Upper lobe of left lung (tissue), 6 donors: ENCODE data around the gene TAS1R3. TPM values are rescaled to one million over a fixed set of nuclear protein-coding genes. Genes with fewer than 3 reads are reported as not detected.
A peak's percentile ranks its signal among the peaks of the same experiment; 100 is the strongest.

Source experiments
- ATAC-seq, 2 donors: fragments of 200-7000 bp; cut with Tn5 transposase; one replicate each; pipeline ENCODE4 v1.9.1; 2022; ENCODE audit warnings: mild to moderate bottlenecking in 2 of 2, moderate library complexity in 2 of 2; ENCODE audit not compliant: low FRiP score in 2 of 2
- DNase-seq, 2 donors: peaks; one replicate each; pipeline ENCODE4 v3.0.0-alpha.2; 2019 to 2020
- H3K27ac ChIP-seq, 4 donors: fragments of 200-600 bp; sonication (generic); one replicate each; pipeline ENCODE4 v1.5.1; 2016 to 2019
- H3K27me3 ChIP-seq, 4 donors: fragments of 200-600 bp; sonication (generic); one replicate each; pipeline ENCODE4 v1.5.1; 2017 to 2019
- H3K36me3 ChIP-seq, 4 donors: fragments of 200-600 bp; sonication (generic); one replicate each; pipeline ENCODE4 v1.5.1; 2016 to 2019
- H3K4me1 ChIP-seq, 4 donors: fragments of 200-600 bp; sonication (generic); one replicate each; pipeline ENCODE4 v1.5.1; 2018 to 2019
- H3K4me3 ChIP-seq, 4 donors: fragments of 200-600 bp; sonication (generic); one replicate each; pipeline ENCODE4 v1.5.1; 2017 to 2019; ENCODE audit warnings: mild to moderate bottlenecking in 2 of 4, moderate library complexity in 1 of 4
- H3K9me3 ChIP-seq, 4 donors: fragments of 200-600 bp; sonication (generic); one replicate each; pipeline ENCODE4 v1.5.1; 2018 to 2019
- EP300 ChIP-seq, 4 donors: sonication (generic); formaldehyde crosslinking; IDR thresholded peaks; one replicate each; pipeline ENCODE4 v1.5.1; 2017; ENCODE audit warnings: antibody characterized with exemption in 4 of 4, control low read depth in 2 of 4
- POLR2A ChIP-seq, 4 donors: fragments of 450-650 bp; IDR thresholded peaks; one replicate each; pipeline ENCODE4 v1.5.1; 2016 to 2017; ENCODE audit warnings: antibody characterized with exemption in 4 of 4, mild to moderate bottlenecking in 2 of 4
- POLR2AphosphoS5 ChIP-seq, 2 donors: sonication (generic); formaldehyde crosslinking; IDR thresholded peaks; one replicate each; pipeline ENCODE4 v1.5.1; 2017; ENCODE audit warnings: antibody characterized with exemption in 2 of 2
- WGBS, 2 donors: methylation state at CpG; one replicate each; pipeline ENCODE4 v1.1.5; 2017 to 2018; 5-methylcytosine and 5-hydroxymethylcytosine counted together
- total RNA-seq, 6 donors: library from RNA; depleted of rRNA in 4 of 6; stranded (reverse); fragments of >200 nt in 4 of 6; gene quantifications; one replicate each; pipeline versions ENCODE4 v1.1.0 to v1.2.1, GENCODE V29; 2016 to 2021
- TF ChIP-seq, protein P1 (sequence below), 6 experiments: fragments of 450-650 bp in 4 of 6; fragments of 200-600 bp in 2 of 6; sonication (generic) in 2 of 6; IDR thresholded peaks; one replicate each; pipeline ENCODE4 v1.5.1; 2016 to 2019; ENCODE audit warnings: antibody characterized with exemption in 6 of 6
- donor health status: DM: no; HTN: no; CAD: no; lungs with moderate emphysema.
- donor health status: DM: no; HTN: yes; CAD: no; lungs with severe emphysema.

Gene TAS1R3
- total RNA-seq, 6 donors from 2014 or later, result 0.22 to 1.0 (median 0.79) TPM

DNA sequence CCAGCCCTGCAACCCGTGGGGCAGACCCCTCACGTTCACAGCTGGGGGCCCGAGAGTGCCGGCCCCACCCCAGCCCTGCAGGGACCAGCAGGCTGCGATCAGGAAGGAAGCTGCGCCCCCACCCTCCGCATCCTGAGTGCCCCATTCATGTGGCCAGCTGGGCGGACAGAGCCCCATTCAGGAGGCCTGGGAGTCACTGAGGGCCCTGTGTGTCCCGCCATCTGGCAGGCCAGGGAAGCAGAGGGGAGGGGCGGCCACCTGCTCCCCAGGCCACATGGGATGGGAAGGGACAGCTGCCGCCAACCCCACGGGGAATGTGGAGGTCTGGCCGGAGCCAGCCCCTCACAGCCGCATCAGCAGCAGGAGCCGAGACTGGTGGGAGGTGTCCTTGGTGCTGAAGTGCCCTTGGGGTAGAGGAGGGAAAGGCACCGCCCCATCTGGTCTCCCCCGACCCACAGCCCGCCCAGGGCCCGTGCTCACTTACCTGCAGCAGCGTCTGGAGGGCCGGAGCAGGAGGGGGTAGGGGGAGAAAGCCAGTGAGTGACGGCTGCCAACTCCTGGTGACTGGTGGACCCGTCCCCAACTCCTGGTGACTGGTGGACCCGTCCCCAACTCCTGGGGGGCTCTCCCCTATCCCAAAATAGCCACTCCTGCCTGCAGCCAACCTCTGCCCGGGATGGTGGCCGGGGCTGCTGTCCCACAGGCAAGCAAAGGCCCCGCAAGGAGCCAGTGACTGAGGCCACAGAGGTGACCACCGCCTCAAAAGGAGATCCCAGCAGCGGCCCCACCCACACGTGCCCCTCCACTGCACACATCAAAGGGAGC, 32.0 kb upstream of the TAS1R3 start:
- Histone ChIP-seq H3K27me3 (no peaks in the 10 kb centered on the region), H3K4me3 (no peak overlapping the region), H3K9me3 (no peaks in the 10 kb centered on the region), H3K36me3 (peaks cover 0 to 34% (median 12%) of the 10 kb centered on the region in 4 donors), H3K4me1 (peaks cover 2 to 6% (median 4%) of the 10 kb centered on the region in 4 donors), H3K27ac (no peak overlapping the region)
- ATAC-seq, result no peak
- peak in 1 of 2 donors; percentile 72 for DNase-seq
- WGBS, 2 donors, result 62 to 78% methylated on average over 9 to 23 of the region's 30 CpGs
- TF ChIP-seq EP300 (IDR thresholded peaks at IDR 0.05), result no peak
- TF ChIP-seq, protein P1, sequence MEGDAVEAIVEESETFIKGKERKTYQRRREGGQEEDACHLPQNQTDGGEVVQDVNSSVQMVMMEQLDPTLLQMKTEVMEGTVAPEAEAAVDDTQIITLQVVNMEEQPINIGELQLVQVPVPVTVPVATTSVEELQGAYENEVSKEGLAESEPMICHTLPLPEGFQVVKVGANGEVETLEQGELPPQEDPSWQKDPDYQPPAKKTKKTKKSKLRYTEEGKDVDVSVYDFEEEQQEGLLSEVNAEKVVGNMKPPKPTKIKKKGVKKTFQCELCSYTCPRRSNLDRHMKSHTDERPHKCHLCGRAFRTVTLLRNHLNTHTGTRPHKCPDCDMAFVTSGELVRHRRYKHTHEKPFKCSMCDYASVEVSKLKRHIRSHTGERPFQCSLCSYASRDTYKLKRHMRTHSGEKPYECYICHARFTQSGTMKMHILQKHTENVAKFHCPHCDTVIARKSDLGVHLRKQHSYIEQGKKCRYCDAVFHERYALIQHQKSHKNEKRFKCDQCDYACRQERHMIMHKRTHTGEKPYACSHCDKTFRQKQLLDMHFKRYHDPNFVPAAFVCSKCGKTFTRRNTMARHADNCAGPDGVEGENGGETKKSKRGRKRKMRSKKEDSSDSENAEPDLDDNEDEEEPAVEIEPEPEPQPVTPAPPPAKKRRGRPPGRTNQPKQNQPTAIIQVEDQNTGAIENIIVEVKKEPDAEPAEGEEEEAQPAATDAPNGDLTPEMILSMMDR (IDR thresholded peaks at IDR 0.05), result no peak
- no peak for TF ChIP-seq POLR2AphosphoS5 (IDR thresholded peaks at IDR 0.05)
- TF ChIP-seq POLR2A (IDR thresholded peaks at IDR 0.05), result no peak

DNA sequence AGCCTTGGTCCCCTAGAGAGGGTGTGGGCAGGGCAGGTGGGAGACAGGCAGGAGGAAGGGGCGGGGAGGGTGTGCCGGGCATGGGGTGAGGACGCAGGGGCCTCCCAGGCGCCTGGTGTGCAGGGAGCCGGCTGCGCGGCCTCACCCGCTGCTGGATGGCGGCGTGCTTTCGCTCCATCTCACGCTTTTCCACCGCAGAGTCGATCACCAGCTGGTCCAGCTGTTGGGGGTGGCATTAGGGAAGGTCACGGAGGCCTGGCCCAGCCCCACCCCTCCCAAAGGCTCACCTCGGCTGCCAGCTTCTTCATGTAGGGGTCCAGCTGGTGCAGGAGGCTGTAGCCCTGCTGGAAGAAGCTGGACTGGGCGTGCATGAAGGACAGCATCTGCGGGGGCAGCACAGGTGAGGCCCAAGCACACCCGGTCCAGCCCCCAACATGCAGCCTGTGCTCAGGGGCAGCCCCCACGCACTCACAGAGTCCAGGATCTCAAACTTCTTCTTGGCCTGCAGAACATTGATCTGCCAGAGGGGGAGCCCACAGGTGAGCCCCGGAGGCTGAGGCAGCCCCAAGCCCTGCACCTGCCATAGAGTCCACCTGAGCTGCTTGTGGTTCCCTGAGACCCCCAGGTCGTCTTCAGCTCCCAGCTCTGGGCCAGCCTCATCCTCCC, 31.3 kb upstream of the TAS1R3 start:
- TF ChIP-seq EP300 (IDR thresholded peaks at IDR 0.05), result no peak
- no peak for TF ChIP-seq POLR2A (IDR thresholded peaks at IDR 0.05)
- TF ChIP-seq, protein P1 (IDR thresholded peaks at IDR 0.05), result peak in 3 of 6 experiments; percentile 6 to 21 (median 16)
- TF ChIP-seq POLR2AphosphoS5 (IDR thresholded peaks at IDR 0.05), result no peak
- 86 to 91% methylated on average over 8 to 22 of the region's 22 CpGs for WGBS, 2 donors
- peaks cover 9 to 13% (median 12%) of the 10 kb centered on the region in 4 donors for H3K4me1 ChIP-seq
- H3K36me3 ChIP-seq, result peaks cover 0 to 29% (median 10%) of the 10 kb centered on the region in 4 donors
- H3K27me3 ChIP-seq, result no peaks in the 10 kb centered on the region
- DNase-seq (peak in 1 of 2 donors; percentile 73), ATAC-seq (no peak)
- no peak overlapping the region for H3K27ac ChIP-seq
- no peak overlapping the region for H3K4me3 ChIP-seq
- H3K9me3 ChIP-seq, result no peaks in the 10 kb centered on the region

DNA sequence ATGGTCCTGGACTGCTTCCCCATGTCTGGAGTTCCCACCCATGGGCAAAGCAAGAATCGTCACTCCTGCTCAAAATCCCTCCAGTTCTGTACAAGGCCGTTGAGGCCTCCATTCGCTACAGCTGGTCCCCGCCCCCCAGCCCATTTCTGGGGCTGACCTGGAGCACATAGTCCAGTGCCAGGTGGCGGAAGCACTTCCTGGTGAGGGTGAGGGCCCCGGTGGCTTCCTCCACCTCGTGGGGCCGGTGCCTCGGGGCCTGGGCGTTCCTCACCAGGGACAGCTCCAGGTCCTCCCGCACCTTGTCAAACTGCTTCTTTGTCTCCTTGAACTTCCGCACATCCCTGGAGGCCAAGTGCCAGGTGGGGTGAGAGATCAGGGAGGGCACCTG, 30.7 kb upstream of the TAS1R3 start:
- TF ChIP-seq, protein P1 (IDR thresholded peaks at IDR 0.05), result no peak
- no peaks in the 10 kb centered on the region for H3K27me3 ChIP-seq
- 92 to 93% methylated on average over 10 to 12 of the region's 12 CpGs for WGBS, 2 donors
- no peak overlapping the region for H3K27ac ChIP-seq
- H3K4me1 ChIP-seq, result peaks cover 15 to 19% (median 17%) of the 10 kb centered on the region in 4 donors
- DNase-seq, result peak in 1 of 2 donors; percentile 53
- ATAC-seq, result no peak
- no peaks in the 10 kb centered on the region for H3K9me3 ChIP-seq
- no peak overlapping the region for H3K4me3 ChIP-seq
- peaks cover 0 to 24% (median 6%) of the 10 kb centered on the region in 4 donors for H3K36me3 ChIP-seq

DNA sequence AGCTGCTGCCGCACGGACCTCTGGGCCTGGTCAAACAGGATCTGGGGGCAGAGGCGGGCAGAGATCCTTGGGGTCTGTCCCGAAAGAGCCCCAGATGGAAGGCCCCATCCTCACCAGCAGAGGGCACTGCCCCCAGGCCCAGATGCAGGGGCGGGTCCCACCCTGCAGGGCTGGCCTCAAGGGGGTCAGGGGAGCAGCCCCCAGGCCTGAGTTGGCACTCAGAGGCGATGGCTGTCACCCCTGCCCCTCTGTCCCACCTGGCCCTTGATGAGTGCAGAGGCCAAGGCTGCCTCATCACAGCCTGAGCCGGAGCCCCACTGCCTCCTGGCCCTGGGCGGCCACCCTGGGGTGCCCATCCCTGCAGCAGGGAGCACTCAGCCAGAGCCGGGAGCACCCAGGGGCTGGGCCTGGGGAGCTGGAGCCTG, 29.1 kb upstream of the TAS1R3 start:
- H3K27ac ChIP-seq, result no peak overlapping the region
- no peak overlapping the region for H3K4me3 ChIP-seq
- DNase-seq (peak in 1 of 2 donors; percentile 57), ATAC-seq (no peak)
- H3K9me3 ChIP-seq, result no peaks in the 10 kb centered on the region
- WGBS, 2 donors, result 87 to 95% methylated on average over 4 to 7 of the region's 9 CpGs
- no peaks in the 10 kb centered on the region for H3K27me3 ChIP-seq
- peaks cover 0 to 8% (median 2%) of the 10 kb centered on the region in 4 donors for H3K36me3 ChIP-seq
- TF ChIP-seq, protein P1 (IDR thresholded peaks at IDR 0.05), result peak in 3 of 6 experiments; percentile 16 to 36 (median 24)
- TF ChIP-seq POLR2A (IDR thresholded peaks at IDR 0.05), result no peak
- TF ChIP-seq POLR2AphosphoS5 (IDR thresholded peaks at IDR 0.05), result no peak
- no peak for TF ChIP-seq EP300 (IDR thresholded peaks at IDR 0.05)
- H3K4me1 ChIP-seq, result peaks cover 31 to 35% (median 34%) of the 10 kb centered on the region in 4 donors
